CD4-positive, alpha-beta T cell (primary cell): Measurements from ENCODE around the gene ZNF385D. TPM values are rescaled to one million over a fixed set of nuclear protein-coding genes. Genes with fewer than 3 reads are reported as not detected.

Experiments used
- ATAC-seq: fragments of 200-7000 bp; cut with Tn5 transposase; one replicate; pipeline ENCODE4 v1.10.0; 2022; ENCODE audit warnings: mild to moderate bottlenecking; ENCODE audit not compliant: poor library complexity
- CTCF ChIA-PET: fragments of 350-600 bp; sonication (Branson Sonifier 250); formaldehyde crosslinking; loops from one replicate; lab custom pipeline; 2021; ENCODE audit warnings: antibody characterized with exemption, inconsistent platforms; lab: Charles Lee
- POLR2A ChIA-PET: fragments of 350-600 bp; sonication (Branson Sonifier 250); formaldehyde crosslinking; loops from one replicate; lab custom pipeline; 2021; ENCODE audit warnings: antibody characterized with exemption, inconsistent platforms; lab: Charles Lee
- DNase-seq, 14 experiments: peaks; one replicate each; pipeline ENCODE4 v3.0.0-alpha.2; 2013 to 2020; ENCODE audit warnings: mixed read lengths in 2 of 14
- H3K27ac ChIP-seq, 2 donors: one replicate each; pipeline versions ENCODE4 v1.5.1 to v1.7.0; 2013; ENCODE audit warnings: low read length in 2 of 2, low read depth in 1 of 2, mild to moderate bottlenecking in 1 of 2
- H3K27me3 ChIP-seq, 2 experiments: 1 replicate in 1 of 2; 2 replicates in 1 of 2; pipeline versions ENCODE4 v1.6.1 to v1.7.0; 2013; ENCODE audit warnings: low read length in 2 of 2, control low read depth in 1 of 2, mild to moderate bottlenecking in 1 of 2, moderate library complexity in 1 of 2; ENCODE audit not compliant: insufficient read depth in 2 of 2, control insufficient read depth in 1 of 2
- H3K36me3 ChIP-seq: one replicate; pipeline ENCODE4 v1.6.1; 2013; ENCODE audit warnings: low read length, control low read depth; ENCODE audit not compliant: insufficient read depth
- H3K4me1 ChIP-seq: one replicate; pipeline ENCODE4 v1.6.1; 2013; ENCODE audit warnings: low read length, control low read depth; ENCODE audit not compliant: insufficient read depth
- H3K4me3 ChIP-seq: one replicate; pipeline ENCODE4 v1.5.1; 2013; ENCODE audit warnings: mild to moderate bottlenecking, low read length, moderate library complexity
- H3K9me3 ChIP-seq, 2 experiments: 1 replicate in 1 of 2; 2 replicates in 1 of 2; pipeline versions ENCODE4 v1.6.1 to v1.7.0; 2013; ENCODE audit warnings: low read length in 2 of 2, mild to moderate bottlenecking in 2 of 2, control low read depth in 1 of 2, moderate library complexity in 1 of 2; ENCODE audit not compliant: control insufficient read depth in 1 of 2, insufficient read depth in 1 of 2
- H3K27ac Mint-ChIP-seq: one replicate; pipeline ENCODE4 v1.8.0; 2020; ENCODE audit warnings: mixed read lengths
- H3K27me3 Mint-ChIP-seq: one replicate; pipeline ENCODE4 v1.8.0; 2021; ENCODE audit warnings: mixed read lengths
- H3K36me3 Mint-ChIP-seq: one replicate; pipeline ENCODE4 v1.8.0; 2021; ENCODE audit warnings: low read depth, mixed read lengths
- H3K4me1 Mint-ChIP-seq: one replicate; pipeline ENCODE4 v1.8.0; 2021; ENCODE audit warnings: low read depth, mixed read lengths
- H3K4me3 Mint-ChIP-seq: one replicate; pipeline ENCODE4 v1.8.0; 2020; ENCODE audit warnings: mild to moderate bottlenecking, mixed read lengths
- H3K9me3 Mint-ChIP-seq: one replicate; pipeline ENCODE4 v1.8.0; 2020; ENCODE audit warnings: mixed read lengths
- CTCF ChIP-seq: fragments of 200-600 bp; IDR thresholded peaks from one replicate; pipeline ENCODE4 v1.8.0; 2022; ENCODE audit warnings: antibody characterized with exemption, mild to moderate bottlenecking
- intact Hi-C, 2 experiments: fragments of 100-400 bp; cut with DNase I in 1 of 2; cut with micrococcal nuclease in 1 of 2; formaldehyde crosslinking; loops; one replicate each; pipeline versions ENCODE4 v1.15.1 to v1.9.0; 2023 to 2025; cut with DNase I, micrococcal nuclease
- total RNA-seq, 174 experiments: library from RNA in 2 of 174; stranded (reverse) in 2 of 174; gene quantifications; one replicate each; pipeline ENCODE4 v1.2.3 and lab custom pipeline; 2021 to 2026

ZNF385D gene
- total RNA-seq, 2 experiments from 2014 or later = not detected

- H3K27ac Mint-ChIP-seq = no peak overlapping the region
- CTCF ChIA-PET = no interaction called here
Measured at GRCh38 chr3:21786438-21786797, 35.4 kb upstream of the ZNF385D start.

GRCh38 chr3:21785765-21786437 is 34.9 kb upstream of the ZNF385D start:
- Mint-ChIP-seq H3K27me3 (no peaks in the 10 kb centered on the region), H3K4me1 (no peaks in the 10 kb centered on the region), H3K27ac (no peak overlapping the region), H3K9me3 (no peaks in the 10 kb centered on the region), H3K36me3 (no peaks in the 10 kb centered on the region), H3K4me3 (no peak overlapping the region)
- no peak for TF ChIP-seq CTCF
- H3K27ac ChIP-seq = no peak overlapping the region
- no peaks in the 10 kb centered on the region for H3K27me3 ChIP-seq
- no peak overlapping the region for H3K4me3 ChIP-seq
- intact Hi-C loops = no loop called here
- CTCF ChIA-PET = no interaction called here
- no peaks in the 10 kb centered on the region for H3K36me3 ChIP-seq
- POLR2A ChIA-PET = no interaction called here
- H3K9me3 ChIP-seq = peaks cover 0 to 6% of the 10 kb centered on the region in 2 experiments
- DNase-seq = no peak
- H3K4me1 ChIP-seq = no peaks in the 10 kb centered on the region
- ATAC-seq = no peak

More at GRCh38 chr3:21786438-21786797, 35.4 kb upstream of the ZNF385D start:
- Histone ChIP-seq H3K27ac (no peak overlapping the region), H3K27me3 (no peaks in the 10 kb centered on the region), H3K36me3 (no peaks in the 10 kb centered on the region), H3K4me3 (no peak overlapping the region), H3K9me3 (peaks cover 0 to 6% of the 10 kb centered on the region in 2 experiments), H3K4me1 (no peaks in the 10 kb centered on the region)
- POLR2A ChIA-PET = no interaction called here
- intact Hi-C loops = no loop called here
- H3K27me3 Mint-ChIP-seq = no peaks in the 10 kb centered on the region
- no peak for TF ChIP-seq CTCF
- no peaks in the 10 kb centered on the region for H3K4me1 Mint-ChIP-seq
- no peaks in the 10 kb centered on the region for H3K36me3 Mint-ChIP-seq
- DNase-seq (no peak), ATAC-seq (no peak)
- no peaks in the 10 kb centered on the region for H3K9me3 Mint-ChIP-seq
- no peak overlapping the region for H3K4me3 Mint-ChIP-seq

- no peak overlapping the region for H3K27ac Mint-ChIP-seq
- no peak overlapping the region for H3K4me3 Mint-ChIP-seq
- POLR2A ChIA-PET = no interaction called here
- intact Hi-C loops = no loop called here
- H3K27me3 ChIP-seq = no peaks in the 10 kb centered on the region
- H3K9me3 ChIP-seq = peaks cover 0 to 6% of the 10 kb centered on the region in 2 experiments
- CTCF ChIA-PET = no interaction called here
- no peak for DNase-seq
- no peak for TF ChIP-seq CTCF
- peaks cover 6% of the 10 kb centered on the region for H3K9me3 Mint-ChIP-seq
- H3K27ac ChIP-seq = no peak overlapping the region
- no peaks in the 10 kb centered on the region for H3K27me3 Mint-ChIP-seq
- H3K4me1 Mint-ChIP-seq = no peaks in the 10 kb centered on the region
- no peaks in the 10 kb centered on the region for H3K36me3 Mint-ChIP-seq
- ATAC-seq = no peak
- H3K4me1 ChIP-seq = no peaks in the 10 kb centered on the region
- no peaks in the 10 kb centered on the region for H3K36me3 ChIP-seq
- H3K4me3 ChIP-seq = no peak overlapping the region
Measured at GRCh38 chr3:21783839-21784238, 32.8 kb upstream of the ZNF385D start.
